Hepatocyte (in vitro differentiated cells): Measurements from ENCODE around the gene IRX5.

Experiments
- EZH2 ChIP-seq: fragments of 200-600 bp; sonication (generic); IDR thresholded peaks from 2 replicates; pipeline ENCODE4 v1.6.1; 2016; ENCODE audit warnings: antibody characterized with exemption, mild to moderate bottlenecking, borderline replicate concordance
- EZH2phosphoT487 ChIP-seq: fragments of 200-600 bp; sonication (generic); IDR thresholded peaks from one replicate; pipeline ENCODE4 v1.6.1; 2018; ENCODE audit warnings: antibody characterized with exemption, mild to moderate bottlenecking, low read depth, moderate library complexity; ENCODE audit not compliant: unreplicated experiment, severe bottlenecking
- TF ChIP-seq, protein P1 (sequence below): fragments of 200-600 bp; sonication (generic); IDR thresholded peaks from 2 replicates; pipeline ENCODE4 v1.5.1; 2016; ENCODE audit warnings: antibody characterized with exemption, mild to moderate bottlenecking; ENCODE audit not compliant: poor library complexity

DNA sequence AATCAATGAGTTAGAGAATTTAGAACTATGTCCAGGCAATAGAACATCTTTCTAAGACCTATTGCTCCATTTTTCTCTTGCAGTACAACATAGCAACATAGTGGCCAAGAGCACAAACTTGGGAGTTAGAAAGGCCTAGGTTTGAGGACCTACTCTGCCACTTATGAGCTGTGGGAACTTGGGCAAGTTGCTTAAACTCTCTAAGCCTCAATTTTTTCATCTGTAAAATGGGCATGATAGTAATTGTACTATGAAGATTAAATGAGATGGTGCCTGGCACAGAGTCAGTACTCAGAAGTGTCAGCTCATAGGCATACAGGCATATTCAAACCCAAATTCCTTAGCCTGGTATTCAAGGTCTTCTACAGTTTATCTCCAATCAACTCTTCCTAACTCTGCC is 25.1 kb downstream of the IRX5 start:
- TF ChIP-seq, protein P1, sequence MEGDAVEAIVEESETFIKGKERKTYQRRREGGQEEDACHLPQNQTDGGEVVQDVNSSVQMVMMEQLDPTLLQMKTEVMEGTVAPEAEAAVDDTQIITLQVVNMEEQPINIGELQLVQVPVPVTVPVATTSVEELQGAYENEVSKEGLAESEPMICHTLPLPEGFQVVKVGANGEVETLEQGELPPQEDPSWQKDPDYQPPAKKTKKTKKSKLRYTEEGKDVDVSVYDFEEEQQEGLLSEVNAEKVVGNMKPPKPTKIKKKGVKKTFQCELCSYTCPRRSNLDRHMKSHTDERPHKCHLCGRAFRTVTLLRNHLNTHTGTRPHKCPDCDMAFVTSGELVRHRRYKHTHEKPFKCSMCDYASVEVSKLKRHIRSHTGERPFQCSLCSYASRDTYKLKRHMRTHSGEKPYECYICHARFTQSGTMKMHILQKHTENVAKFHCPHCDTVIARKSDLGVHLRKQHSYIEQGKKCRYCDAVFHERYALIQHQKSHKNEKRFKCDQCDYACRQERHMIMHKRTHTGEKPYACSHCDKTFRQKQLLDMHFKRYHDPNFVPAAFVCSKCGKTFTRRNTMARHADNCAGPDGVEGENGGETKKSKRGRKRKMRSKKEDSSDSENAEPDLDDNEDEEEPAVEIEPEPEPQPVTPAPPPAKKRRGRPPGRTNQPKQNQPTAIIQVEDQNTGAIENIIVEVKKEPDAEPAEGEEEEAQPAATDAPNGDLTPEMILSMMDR = no peak
- no peak for TF ChIP-seq EZH2phosphoT487
- TF ChIP-seq EZH2 = no peak
